HCT116 (cell line): ENCODE data around the gene DTNB. TPM values are rescaled to one million over a fixed set of nuclear protein-coding genes. Genes with fewer than 3 reads are reported as not detected.

ENCODE experiments used
- ATAC-seq: fragments of 200-7000 bp; cut with Tn5 transposase; 2 replicates; pipeline ENCODE4 v1.9.1; 2020; ENCODE audit warnings: mild to moderate bottlenecking, moderate library complexity
- BruUV-seq: library from RNA; stranded (reverse); fragments of 400-500 nt; replicated peaks from 2 replicates; lab custom pipeline; 2021; lab: Mats Ljungman, UMichigan
- CTCF ChIA-PET: fragments of 300-600 bp; sonication (Branson Sonifier 250); formaldehyde crosslinking; loops from one replicate; lab custom pipeline; 2021; ENCODE audit warnings: antibody characterized with exemption; lab: Charles Lee
- POLR2A ChIA-PET: fragments of 300-600, 350-600 bp; sonication (Branson Sonifier 250); formaldehyde crosslinking; loops from one replicate; lab custom pipeline; 2021; ENCODE audit warnings: antibody characterized with exemption; lab: Charles Lee
- RAD21 ChIA-PET, 2 experiments: fragments of 300-600 bp; sonication (Branson Sonifier 250); formaldehyde crosslinking; loops; one replicate each; lab custom pipeline; 2023; ENCODE audit warnings: low total read pairs in 2 of 2; ENCODE audit not compliant: uncharacterized antibody in 2 of 2, unreplicated experiment in 2 of 2, low non-redundant PET in 1 of 2; lab: Charles Lee
- DNase-seq: peaks from one replicate; pipeline ENCODE4 v3.0.0-alpha.2; 2010; ENCODE audit warnings: low read depth, low spot score
- H2AFZ ChIP-seq: fragments of 200-600 bp; shearing (Covaris generic), sonication (generic); 2 replicates; pipeline ENCODE4 v1.6.1; 2017; ENCODE audit warnings: low read depth, mixed run types, mixed read lengths, antibody characterized with exemption, low read length; ENCODE audit not compliant: poor library complexity, severe bottlenecking
- H3K27ac ChIP-seq: 2 replicates; pipeline ENCODE4 v1.5.1; 2012; ENCODE audit warnings: low read depth, low read length
- H3K27me3 ChIP-seq: fragments of 200-600 bp; sonication (generic); 2 replicates; pipeline ENCODE4 v1.6.1; 2016; ENCODE audit warnings: mixed run types, low read length, mixed read lengths; ENCODE audit not compliant: insufficient read depth
- H3K36me3 ChIP-seq, 2 experiments: fragments of 200-500 bp in 1 of 2; fragments of 200-600 bp in 1 of 2; sonication (Bioruptor generic) in 1 of 2; sonication (generic) in 1 of 2; 2 replicates each; pipeline versions ENCODE4 v1.5.1 to v1.6.1; 2014 to 2016; ENCODE audit warnings: low read length in 2 of 2, inconsistent platforms in 1 of 2, mixed read lengths in 1 of 2, mixed run types in 1 of 2; ENCODE audit not compliant: insufficient read depth in 2 of 2, control insufficient read depth in 1 of 2
- H3K4me1 ChIP-seq, 2 experiments: fragments of 200-600 bp in 1 of 2; sonication (generic) in 1 of 2; 2 replicates each; pipeline versions ENCODE4 v1.5.1 to v1.6.1; 2012 to 2017; ENCODE audit warnings: low read length in 2 of 2, inconsistent platforms in 1 of 2, mild to moderate bottlenecking in 1 of 2, mixed read lengths in 1 of 2, mixed run types in 1 of 2, moderate library complexity in 1 of 2; ENCODE audit not compliant: insufficient read depth in 2 of 2, control insufficient read depth in 1 of 2
- H3K4me2 ChIP-seq: fragments of 200-600 bp; sonication (generic); 2 replicates; pipeline ENCODE4 v1.6.1; 2017; ENCODE audit warnings: mixed run types, low read length, mixed read lengths
- H3K4me3 ChIP-seq, 2 experiments: fragments of 200-600 bp in 1 of 2; sonication (generic) in 1 of 2; replicated peaks in 1 of 2; 2 replicates each; pipeline ENCODE4 v1.5.1; 2011 to 2016; ENCODE audit warnings: low read length in 2 of 2, control low read depth in 1 of 2, low read depth in 1 of 2, mild to moderate bottlenecking in 1 of 2, mixed read lengths in 1 of 2, mixed run types in 1 of 2
- H3K79me2 ChIP-seq: fragments of 200-600 bp; sonication (generic); 2 replicates; pipeline ENCODE4 v1.6.1; 2017; ENCODE audit warnings: mild to moderate bottlenecking, mixed run types, low read length, moderate library complexity, mixed read lengths; ENCODE audit not compliant: insufficient read depth
- H3K9ac ChIP-seq: fragments of 200-600 bp; sonication (generic); 2 replicates; pipeline ENCODE4 v1.6.1; 2016; ENCODE audit warnings: low read length, mixed read lengths
- H3K9me2 ChIP-seq: fragments of 200-600 bp; sonication (generic), shearing (Covaris generic); 2 replicates; pipeline ENCODE4 v1.6.1; 2017; ENCODE audit warnings: mixed run types, mild to moderate bottlenecking, moderate library complexity; ENCODE audit not compliant: insufficient read depth
- H3K9me3 ChIP-seq, 2 experiments: fragments of 200-500 bp in 1 of 2; fragments of 200-600 bp in 1 of 2; sonication (Bioruptor generic) in 1 of 2; sonication (generic) in 1 of 2; 2 replicates each; pipeline ENCODE4 v1.6.1; 2014 to 2017; ENCODE audit warnings: low read length in 2 of 2, mixed read lengths in 2 of 2, inconsistent platforms in 1 of 2, low read depth in 1 of 2, mild to moderate bottlenecking in 1 of 2, mixed run types in 1 of 2, moderate library complexity in 1 of 2; ENCODE audit not compliant: control insufficient read depth in 1 of 2, insufficient read depth in 1 of 2
- H4K20me1 ChIP-seq: fragments of 200-600 bp; sonication (generic), shearing (Covaris generic); 2 replicates; pipeline ENCODE4 v1.6.1; 2017; ENCODE audit warnings: mixed run types, mild to moderate bottlenecking, moderate library complexity; ENCODE audit not compliant: insufficient read depth
- ELF1 ChIP-seq: IDR thresholded peaks from 2 replicates; pipeline ENCODE4 v1.6.1; 2012; ENCODE audit warnings: low read depth, borderline replicate concordance
- EZH2 ChIP-seq: fragments of 200-600 bp; sonication (generic); IDR thresholded peaks from 2 replicates; pipeline ENCODE4 v1.6.1; 2017; ENCODE audit warnings: antibody characterized with exemption, mixed run types
- EZH2phosphoT487 ChIP-seq: fragments of 200-600 bp; IDR thresholded peaks from 2 replicates; pipeline ENCODE4 v1.6.1; 2018; ENCODE audit warnings: antibody characterized with exemption, borderline replicate concordance
- POLR2AphosphoS5 ChIP-seq: IDR thresholded peaks from 2 replicates; pipeline ENCODE4 v1.6.1; 2011; ENCODE audit warnings: mild to moderate bottlenecking, low read depth, low read length, moderate library complexity
- RAD21 ChIP-seq: IDR thresholded peaks from 2 replicates; pipeline ENCODE4 v1.6.1; 2012; ENCODE audit warnings: low read depth, mild to moderate bottlenecking
- SIN3A ChIP-seq: IDR thresholded peaks from 2 replicates; pipeline ENCODE4 v1.6.1; 2012; ENCODE audit warnings: low read depth
- SP1 ChIP-seq: IDR thresholded peaks from 2 replicates; pipeline ENCODE4 v1.6.1; 2012; ENCODE audit warnings: low read depth
- SRF ChIP-seq: IDR thresholded peaks from 2 replicates; pipeline ENCODE4 v1.6.1; 2012; ENCODE audit warnings: low read depth
- TCF7L2 ChIP-seq: IDR thresholded peaks from 2 replicates; pipeline ENCODE4 v1.7.0; 2011; ENCODE audit warnings: borderline replicate concordance, inconsistent platforms; ENCODE audit not compliant: insufficient read depth, insufficient read length; ENCODE audit errors: extremely low read depth
- ZNF274 ChIP-seq: fragments of 200-500 bp; sonication (Bioruptor generic); IDR thresholded peaks from 2 replicates; pipeline ENCODE4 v1.6.1; 2014; ENCODE audit warnings: mild to moderate bottlenecking, low read depth, low read length, inconsistent platforms
- intact Hi-C: fragments of 100-400 bp; cut with micrococcal nuclease; formaldehyde crosslinking; loops from 2 replicates; pipeline ENCODE4 v1.10.0; 2022
- total RNA-seq: library from RNA; stranded (reverse); gene quantifications from one replicate; pipeline ENCODE4 v1.2.1, GENCODE V29; 2021; ENCODE audit not compliant: unreplicated experiment
- TF ChIP-seq, protein P1 (sequence below): IDR thresholded peaks from 2 replicates; pipeline ENCODE4 v1.6.1; 2012
- TF ChIP-seq, protein P2 (sequence below): IDR thresholded peaks from 2 replicates; pipeline ENCODE4 v1.6.1; 2012; ENCODE audit warnings: low read depth
- TF ChIP-seq, protein P3 (sequence below): IDR thresholded peaks from 2 replicates; pipeline ENCODE4 v1.6.1; 2011; ENCODE audit warnings: mild to moderate bottlenecking, low read length, moderate library complexity; ENCODE audit not compliant: insufficient replicate concordance; ENCODE audit errors: extremely low read depth
- TF ChIP-seq, protein P4 (sequence below): IDR thresholded peaks from 2 replicates; pipeline ENCODE4 v1.6.1; 2012

The DTNB gene
- total RNA-seq, 1 experiment from 2014 or later, result 30.2 TPM

DNA sequence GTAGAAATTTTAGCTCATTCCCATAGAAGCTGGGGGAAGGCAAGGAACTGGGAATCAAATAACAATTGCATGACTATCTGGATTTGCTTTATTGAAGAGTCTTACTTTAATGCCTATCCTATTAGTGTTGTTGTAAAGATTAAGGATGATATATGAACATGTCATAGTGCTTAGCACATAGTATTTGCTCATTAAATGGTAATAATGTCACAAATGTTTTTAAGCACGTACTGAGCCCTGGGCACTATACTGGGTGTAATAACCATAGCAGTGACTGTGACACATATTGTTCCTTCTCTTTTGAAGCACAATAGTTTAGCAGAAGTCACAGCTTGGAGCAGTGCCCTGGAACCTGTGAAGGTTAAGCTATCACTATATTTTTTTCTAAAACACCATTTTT lies 47.2 kb upstream of the DTNB start:
- ChIA-PET CTCF (no interaction called here), POLR2A (no interaction called here)
- Histone ChIP-seq H3K79me2 (no peaks in the 10 kb centered on the region), H3K9me2 (no peaks in the 10 kb centered on the region), H3K4me1 (no peaks in the 10 kb centered on the region), H3K4me3 (no peak overlapping the region)
- TF ChIP-seq EZH2 (no peak), RAD21 (no peak), SRF (no peak), POLR2AphosphoS5 (no peak), TCF7L2 (no peak), SIN3A (no peak), ZNF274 (no peak), ELF1 (no peak), SP1 (no peak), EZH2phosphoT487 (no peak)
- TF ChIP-seq, protein P1, sequence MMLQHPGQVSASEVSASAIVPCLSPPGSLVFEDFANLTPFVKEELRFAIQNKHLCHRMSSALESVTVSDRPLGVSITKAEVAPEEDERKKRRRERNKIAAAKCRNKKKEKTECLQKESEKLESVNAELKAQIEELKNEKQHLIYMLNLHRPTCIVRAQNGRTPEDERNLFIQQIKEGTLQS, result no peak
- TF ChIP-seq, protein P2, sequence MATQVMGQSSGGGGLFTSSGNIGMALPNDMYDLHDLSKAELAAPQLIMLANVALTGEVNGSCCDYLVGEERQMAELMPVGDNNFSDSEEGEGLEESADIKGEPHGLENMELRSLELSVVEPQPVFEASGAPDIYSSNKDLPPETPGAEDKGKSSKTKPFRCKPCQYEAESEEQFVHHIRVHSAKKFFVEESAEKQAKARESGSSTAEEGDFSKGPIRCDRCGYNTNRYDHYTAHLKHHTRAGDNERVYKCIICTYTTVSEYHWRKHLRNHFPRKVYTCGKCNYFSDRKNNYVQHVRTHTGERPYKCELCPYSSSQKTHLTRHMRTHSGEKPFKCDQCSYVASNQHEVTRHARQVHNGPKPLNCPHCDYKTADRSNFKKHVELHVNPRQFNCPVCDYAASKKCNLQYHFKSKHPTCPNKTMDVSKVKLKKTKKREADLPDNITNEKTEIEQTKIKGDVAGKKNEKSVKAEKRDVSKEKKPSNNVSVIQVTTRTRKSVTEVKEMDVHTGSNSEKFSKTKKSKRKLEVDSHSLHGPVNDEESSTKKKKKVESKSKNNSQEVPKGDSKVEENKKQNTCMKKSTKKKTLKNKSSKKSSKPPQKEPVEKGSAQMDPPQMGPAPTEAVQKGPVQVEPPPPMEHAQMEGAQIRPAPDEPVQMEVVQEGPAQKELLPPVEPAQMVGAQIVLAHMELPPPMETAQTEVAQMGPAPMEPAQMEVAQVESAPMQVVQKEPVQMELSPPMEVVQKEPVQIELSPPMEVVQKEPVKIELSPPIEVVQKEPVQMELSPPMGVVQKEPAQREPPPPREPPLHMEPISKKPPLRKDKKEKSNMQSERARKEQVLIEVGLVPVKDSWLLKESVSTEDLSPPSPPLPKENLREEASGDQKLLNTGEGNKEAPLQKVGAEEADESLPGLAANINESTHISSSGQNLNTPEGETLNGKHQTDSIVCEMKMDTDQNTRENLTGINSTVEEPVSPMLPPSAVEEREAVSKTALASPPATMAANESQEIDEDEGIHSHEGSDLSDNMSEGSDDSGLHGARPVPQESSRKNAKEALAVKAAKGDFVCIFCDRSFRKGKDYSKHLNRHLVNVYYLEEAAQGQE, result no peak
- TF ChIP-seq, protein P3, sequence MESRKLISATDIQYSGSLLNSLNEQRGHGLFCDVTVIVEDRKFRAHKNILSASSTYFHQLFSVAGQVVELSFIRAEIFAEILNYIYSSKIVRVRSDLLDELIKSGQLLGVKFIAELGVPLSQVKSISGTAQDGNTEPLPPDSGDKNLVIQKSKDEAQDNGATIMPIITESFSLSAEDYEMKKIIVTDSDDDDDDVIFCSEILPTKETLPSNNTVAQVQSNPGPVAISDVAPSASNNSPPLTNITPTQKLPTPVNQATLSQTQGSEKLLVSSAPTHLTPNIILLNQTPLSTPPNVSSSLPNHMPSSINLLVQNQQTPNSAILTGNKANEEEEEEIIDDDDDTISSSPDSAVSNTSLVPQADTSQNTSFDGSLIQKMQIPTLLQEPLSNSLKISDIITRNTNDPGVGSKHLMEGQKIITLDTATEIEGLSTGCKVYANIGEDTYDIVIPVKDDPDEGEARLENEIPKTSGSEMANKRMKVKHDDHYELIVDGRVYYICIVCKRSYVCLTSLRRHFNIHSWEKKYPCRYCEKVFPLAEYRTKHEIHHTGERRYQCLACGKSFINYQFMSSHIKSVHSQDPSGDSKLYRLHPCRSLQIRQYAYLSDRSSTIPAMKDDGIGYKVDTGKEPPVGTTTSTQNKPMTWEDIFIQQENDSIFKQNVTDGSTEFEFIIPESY, result no peak
- TF ChIP-seq, protein P4, sequence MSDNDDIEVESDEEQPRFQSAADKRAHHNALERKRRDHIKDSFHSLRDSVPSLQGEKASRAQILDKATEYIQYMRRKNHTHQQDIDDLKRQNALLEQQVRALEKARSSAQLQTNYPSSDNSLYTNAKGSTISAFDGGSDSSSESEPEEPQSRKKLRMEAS, result no peak
- TF ChIP-seq, all 23 proteins: peak for 0
- H3K9me3 ChIP-seq, result no peaks in the 10 kb centered on the region
- H3K27ac ChIP-seq, result no peak overlapping the region
- H3K27me3 ChIP-seq, result peaks cover 5% of the 10 kb centered on the region; the same call in 1 of the 2 replicates
- intact Hi-C loops, result no loop called here
- H2AFZ ChIP-seq, result no peak overlapping the region
- BruUV-seq, result no TSS peak
- no peaks in the 10 kb centered on the region for H3K36me3 ChIP-seq
- ATAC-seq, result no peak
- no peak for DNase-seq
- H3K9ac ChIP-seq, result no peak overlapping the region
- RAD21 ChIA-PET, result no interaction called here
- H4K20me1 ChIP-seq, result no peaks in the 10 kb centered on the region
- H3K4me2 ChIP-seq, result no peak overlapping the region
